Medulla oblongata (tissue), 1 donor: Measurements from ENCODE around the gene TPCN1.

Source experiments
- DNase-seq: peaks from one replicate; pipeline ENCODE4 v3.0.0-alpha.2; 2015; ENCODE audit errors: extremely low spot score

Gene TPCN1

DNA sequence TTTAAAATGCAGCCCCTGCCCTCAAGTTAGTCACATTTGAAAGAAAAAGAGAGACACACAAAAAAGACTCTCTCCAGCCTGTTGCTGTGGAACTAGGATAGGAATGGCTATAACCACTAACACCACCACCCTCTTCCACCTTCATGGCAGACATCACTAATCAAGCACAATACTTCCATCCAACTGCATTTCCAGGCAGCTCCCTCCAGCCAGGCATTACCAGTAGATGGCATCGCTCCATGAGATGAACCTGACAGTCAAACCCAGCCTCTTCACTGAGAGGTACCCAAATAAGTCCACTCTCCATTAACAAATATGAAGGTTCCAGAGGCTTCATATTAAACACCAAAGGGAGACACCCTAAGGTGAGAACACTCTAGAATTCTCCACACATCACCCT is 89.2 kb downstream of the TPCN1 start:
- DNase-seq: no peak

DNA sequence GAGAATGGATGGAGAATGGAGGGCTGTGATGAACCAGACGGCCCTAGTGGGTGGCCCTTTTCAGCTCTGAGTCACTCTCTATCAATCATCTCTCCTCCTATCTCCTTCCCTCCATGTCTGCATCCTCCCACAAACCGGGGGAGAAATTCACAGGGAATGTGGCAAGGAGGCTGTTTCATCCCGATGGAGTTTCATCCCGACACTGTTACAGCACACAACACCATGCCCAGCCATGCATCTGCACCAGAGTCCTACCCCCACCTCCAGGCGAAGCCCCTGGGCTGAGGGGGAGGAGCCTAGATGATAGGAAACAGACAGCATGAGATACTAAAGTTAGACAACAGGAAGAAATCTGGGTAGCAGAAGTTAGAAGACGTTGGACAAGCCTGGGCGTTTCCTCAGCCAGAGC is 92.9 kb downstream of the TPCN1 start:
- no peak for DNase-seq

DNA sequence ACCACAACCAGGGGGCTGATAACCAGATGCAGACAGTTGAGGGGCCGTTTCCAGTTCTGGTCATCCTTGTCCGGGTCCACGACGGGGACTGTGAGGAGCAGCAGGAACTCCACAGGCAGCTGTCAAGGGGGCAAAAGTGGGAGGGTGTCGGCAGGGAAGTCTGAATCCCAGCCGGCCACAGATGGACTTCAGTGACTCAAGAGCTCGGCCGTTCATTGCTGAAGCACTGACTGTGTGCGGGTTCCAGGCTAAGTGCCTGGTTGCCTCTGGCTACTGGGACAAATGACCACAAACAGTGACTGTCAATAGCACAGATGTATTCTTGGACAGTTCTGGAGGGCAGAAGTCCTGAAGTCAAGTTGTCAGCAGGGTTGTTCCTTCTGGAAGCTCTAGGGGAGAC is 94.1 kb downstream of the TPCN1 start:
- DNase-seq: peak; percentile 30

DNA sequence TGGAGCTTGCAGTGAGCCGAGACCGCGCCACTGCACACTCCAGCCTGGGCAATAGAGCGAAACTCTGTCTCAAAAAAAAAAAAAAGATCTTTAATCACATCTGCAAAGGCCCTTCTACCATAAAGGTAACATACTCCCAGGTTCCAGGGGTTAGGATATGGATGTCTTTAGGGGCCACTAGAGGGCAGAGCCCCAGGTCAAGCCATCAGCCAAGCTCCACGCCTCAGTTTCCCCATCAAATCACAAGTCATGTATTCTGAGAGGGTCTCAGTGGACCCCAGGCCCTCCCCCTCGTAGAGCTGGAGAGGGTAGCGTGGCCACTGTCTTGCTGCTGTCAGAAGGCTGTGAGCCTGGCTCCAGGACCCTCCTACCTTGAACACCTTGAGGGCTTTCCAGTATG is 94.9 kb downstream of the TPCN1 start:
- no peak for DNase-seq

DNA sequence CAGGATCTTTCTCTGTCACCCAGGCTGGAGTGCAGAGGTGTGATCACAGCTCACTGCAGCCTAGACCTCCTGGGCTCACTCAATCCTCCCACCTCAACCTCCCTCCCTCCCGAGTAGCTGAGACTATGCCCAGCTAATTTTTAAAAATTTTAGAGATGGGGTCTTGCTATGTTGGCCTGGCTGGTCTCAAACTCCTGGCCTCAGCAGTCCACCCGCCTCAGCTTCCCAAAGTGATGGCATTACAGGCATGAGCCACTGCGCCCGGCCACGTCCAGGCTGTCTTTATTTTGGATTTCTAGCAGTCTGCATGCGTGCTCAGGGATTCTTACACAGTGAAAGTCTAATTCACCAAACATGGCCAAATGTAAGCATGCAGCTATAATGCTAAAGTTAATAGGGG is 95.9 kb downstream of the TPCN1 start:
- DNase-seq: no peak

DNA sequence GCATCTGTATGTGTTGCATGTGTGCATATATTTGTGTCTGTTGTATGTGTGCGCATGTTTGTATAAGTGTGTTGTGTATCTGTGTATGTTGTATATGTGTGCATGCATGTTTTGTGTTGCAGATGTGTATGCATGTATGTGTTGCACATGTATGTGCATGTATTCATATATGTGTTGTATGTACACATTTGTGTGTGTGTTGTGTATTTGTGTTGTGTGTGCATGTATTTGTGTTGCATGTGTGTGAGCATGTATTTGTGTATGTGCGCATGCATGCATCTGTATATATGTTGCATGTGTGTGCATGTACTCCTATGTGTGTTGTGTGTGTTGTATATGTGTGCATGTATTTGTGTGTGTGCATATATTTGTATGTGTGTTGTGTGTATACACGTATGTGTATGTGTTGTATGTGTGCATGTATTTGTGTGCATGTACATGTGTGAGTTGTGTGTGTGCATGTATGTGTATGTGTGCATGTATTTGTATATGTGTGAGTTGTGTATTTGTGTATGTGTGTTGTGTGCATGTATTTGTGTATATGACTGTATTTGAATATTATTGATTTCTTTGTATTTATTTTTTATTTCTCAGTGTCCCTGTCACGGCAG is 96.9 kb downstream of the TPCN1 start:
- no peak for DNase-seq

DNA sequence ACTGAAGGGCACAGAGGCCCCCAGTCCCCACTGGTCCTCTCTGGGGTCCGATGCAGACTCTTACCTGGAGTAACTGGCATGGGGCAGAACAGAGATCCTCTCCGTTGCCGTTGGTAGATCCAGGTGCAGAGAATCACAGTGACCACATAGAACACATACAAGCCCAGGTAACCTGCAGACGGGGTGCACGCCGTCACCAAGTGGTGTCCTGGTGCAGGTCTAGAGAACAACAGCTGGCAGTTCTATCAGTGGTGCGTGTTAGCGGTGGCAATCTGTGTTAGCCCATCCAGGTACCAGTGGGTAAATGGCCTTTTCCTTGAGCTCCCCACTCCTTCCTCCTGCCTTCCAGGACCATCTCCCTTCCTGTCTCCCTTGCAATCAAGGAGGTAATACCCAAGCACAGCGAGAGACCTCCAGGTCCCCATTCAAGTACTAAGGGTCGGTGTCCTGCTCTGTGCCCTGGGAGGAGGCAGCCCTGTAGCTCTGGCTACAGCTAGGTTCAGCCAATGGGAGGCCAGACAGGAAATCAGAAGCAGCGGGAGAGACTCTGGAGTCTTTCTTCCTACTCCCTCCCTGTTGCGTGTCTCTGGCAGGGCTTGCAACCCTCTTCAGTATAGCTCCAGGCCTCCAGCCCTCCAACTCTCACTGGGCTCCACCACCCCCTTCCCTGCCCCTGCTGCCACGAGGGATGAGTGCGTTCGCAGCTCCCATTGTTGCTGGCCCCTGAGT is 97.8 kb downstream of the TPCN1 start:
- DNase-seq: no peak

DNA sequence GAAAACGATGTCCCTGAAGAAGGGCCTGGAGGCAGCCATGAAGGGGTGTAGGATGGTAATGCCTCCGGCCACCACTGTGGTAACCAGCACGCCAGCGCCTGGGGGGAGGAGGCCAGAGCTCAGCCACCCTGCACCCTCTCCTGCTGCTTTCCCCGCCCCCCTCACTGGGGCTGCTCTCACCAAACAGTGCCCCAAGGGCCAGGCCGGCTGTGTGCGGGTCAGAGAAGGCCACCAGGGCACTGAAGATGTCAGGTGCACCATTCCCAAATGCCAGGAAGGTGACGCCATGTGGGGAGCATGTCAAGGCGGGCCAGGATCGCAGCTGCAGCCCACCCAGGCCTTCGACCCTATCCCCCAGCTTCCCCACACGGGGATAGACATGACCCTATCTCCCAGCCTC is 99.1 kb downstream of the TPCN1 start:
- no peak for DNase-seq

DNA sequence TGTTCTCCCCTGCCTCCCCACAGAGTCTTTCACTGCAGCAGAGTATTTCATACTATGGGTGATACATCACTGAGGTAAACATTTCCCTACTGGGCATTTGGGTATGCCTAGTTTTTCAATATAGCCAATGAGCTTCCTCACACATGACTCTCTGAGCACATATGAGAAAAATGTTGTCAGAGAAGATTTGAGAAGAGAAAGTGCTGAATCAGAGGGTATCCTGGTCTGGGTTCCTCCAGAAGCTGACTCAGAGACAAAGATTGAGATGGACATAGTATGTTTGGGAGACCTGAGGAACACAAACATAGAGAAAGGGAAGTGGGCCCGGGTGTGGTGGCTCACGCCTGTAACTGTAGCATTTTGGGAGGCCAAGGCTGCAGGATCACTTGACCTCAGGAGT is 101.1 kb downstream of the TPCN1 start:
- DNase-seq: no peak

DNA sequence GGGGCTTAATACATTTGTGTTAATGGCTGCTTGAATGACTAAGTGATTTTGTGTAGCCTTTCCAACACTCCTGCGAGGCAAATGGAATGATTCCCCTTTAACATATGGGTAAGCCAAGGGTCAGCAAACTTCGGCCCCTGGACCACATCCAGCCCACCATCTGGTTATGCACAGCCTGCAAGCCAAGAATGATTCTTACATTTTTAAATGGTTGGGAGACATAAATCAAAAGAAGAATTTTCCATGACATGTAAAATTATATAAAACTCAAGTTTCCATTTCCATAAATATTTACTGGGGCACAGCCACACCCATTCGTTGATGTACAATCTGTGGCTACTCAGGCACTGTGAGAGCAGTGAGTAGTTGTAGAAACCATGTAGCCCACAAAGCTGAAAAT is 104.7 kb downstream of the TPCN1 start:
- DNase-seq: no peak

DNA sequence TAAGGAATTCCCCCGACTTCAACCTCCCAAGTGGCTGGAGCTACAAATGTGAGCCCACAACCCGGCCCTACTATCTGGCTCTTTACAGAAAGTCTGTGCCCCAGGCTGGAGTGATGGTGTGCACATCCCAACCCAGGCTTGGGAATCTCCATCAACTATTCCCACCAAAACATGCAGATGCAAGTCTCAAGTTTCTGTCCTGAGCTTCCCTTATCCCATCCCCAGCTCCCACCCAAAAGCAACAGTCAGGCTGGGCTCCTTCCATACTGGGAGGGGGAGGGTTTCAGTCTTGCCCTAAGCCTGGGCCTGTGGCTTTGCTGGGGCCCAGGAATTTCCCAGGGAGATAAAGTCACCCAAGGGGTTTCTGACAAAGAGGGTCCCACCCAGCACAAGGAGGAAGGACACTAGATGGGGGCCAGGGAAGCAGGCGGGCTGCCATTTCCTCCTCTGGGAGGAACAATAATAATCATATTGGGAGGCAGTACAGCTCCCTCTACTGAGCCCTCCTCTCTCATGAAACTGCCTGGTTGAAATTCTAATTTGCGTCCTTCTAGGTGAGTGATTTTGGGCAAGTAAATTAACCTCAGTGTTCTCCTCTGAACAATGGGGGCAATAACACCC is 105.6 kb downstream of the TPCN1 start:
- DNase-seq: no peak

DNA sequence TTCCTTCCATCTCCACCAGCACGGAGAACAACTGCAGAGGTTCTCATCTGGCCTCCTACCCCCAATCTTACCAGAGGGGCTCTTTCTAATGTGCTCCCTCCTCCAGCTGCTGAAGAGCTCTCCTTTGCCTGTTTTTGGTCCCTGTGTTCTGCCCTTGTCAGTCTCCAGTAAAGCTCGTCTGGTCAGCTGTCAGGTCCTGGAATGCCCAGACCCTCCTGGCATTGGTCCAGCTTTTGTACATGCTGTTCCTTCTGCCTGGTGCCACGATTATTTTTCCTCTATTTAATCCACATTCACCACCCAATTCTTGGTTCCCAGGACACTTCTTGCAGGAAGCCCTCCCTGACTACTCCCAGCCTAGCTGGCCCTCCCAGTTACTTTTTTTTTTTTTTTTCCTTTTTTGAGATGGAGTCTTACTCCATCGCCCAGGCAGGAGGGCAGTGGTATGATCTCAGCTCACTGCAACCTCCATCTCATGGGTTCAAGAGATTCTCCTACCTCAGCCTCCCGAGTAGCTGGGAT is 107.2 kb downstream of the TPCN1 start:
- no peak for DNase-seq

DNA sequence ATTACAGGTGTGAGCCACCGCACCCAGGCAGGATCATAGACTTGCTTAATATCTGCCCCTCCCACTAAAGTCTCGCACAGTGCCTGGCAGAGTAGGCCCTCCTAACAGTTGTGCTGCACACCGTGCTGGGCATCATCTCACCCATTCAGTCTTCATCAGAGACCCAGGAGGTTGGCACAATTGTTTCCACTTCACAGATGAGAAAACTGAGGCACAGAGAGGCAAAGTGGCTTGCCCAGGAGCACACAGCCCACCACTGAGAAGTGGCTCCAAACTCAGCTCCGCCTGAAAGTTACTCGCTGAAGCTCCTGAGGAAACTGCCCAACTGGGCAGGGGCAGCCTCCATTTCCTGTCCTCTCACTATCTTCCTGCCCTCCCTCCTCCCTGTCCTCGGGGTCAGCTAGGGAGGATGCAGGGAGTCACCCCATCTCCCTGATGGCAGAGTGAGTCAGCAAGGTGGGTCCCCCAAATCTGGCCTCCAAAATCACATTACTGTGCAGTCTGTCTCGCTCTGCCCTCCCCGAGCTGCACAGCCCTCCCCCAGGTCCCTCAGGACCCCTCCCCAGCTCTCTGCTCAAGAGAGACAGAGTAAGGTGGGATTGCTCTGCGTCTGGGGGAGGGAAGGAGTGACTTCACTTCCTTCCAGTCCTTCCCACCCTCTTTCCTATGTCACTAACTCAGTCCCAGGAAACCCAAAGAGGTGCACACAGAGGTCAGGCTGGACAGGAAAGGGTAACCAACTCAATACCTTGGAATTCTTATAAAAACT is 107.9 kb downstream of the TPCN1 start:
- no peak for DNase-seq

DNA sequence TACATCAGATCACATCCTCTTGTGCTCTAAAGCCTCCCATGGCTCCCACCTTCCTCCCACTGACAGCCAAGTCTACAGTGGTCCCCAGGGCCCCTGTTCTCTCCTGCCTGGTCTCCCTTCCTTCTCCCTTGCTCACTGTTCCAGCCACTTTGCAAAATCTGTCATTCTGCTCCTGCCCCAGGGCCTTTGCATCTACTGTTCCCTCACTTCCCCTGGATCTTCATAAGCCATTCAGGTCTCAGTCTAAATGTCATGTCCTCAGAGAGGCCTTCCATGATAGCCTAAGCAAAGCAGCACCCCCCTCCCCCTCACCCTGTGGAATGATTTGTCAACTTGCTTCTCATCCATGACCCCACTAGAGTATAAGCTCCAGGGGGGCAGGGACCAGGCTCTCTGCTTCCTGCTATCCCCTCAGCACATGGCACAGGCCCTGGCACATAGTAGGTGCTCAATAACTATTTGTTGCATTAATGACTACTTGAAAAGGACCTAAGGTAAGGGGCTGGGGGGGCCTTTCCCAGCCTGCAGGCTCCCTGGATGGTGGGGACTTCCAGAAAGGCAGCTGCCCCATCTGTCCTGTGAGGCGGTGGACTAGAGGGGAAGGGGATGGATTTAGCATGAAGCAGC is 108.6 kb downstream of the TPCN1 start:
- DNase-seq: no peak

DNA sequence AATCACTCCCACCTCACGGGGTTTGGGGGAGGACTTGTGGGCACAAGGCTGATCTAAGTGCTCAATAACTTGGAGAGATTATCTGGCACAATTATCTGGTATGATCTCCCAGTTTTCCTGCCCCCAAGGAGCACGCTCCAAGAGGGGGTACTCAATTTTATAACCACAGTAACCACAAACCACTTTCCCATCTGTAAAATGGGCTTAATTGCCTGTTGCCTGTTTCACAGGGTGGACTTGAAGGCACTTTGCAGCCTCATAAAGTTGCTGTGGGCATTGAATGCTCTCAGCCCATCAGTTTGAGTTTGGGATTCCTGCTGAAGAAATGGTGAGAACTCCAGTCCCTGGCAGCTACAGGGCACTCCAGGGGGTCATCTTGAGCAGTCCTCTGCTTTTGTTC is 109.2 kb downstream of the TPCN1 start:
- no peak for DNase-seq

DNA sequence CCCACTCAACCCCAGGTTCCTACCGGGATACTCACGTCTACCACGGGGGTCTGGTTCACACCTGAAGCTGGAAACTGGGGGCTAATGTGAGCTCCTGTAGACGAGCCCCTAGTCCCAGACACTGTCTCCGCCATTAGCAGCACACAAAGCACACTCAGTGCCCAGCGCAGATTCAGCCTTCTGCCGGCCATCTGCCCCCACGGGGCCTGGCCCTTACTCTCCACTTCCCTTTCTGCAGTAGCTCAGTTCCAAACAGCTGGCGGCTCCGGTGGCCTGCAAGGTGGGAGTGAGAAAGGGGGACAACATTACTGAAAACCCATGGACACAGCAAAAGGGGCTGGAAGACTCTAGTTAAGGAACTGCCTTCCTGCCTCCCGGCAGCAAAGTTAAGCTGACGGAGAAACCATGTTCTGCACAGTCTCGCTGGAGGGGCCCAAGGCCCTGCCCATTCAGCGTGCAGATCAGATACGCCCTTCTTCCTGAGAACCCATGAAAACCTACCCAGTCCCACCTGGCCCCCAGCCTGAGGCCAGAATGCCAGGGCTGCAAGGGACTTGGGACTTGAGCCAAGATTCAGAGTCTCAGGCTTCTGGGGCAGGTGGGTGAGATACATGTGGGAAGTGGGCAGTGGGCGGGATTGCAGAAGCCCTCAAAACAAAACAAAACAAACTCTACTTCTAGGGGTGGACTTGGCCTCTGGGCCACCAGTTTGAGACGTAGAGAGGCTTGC is 111.6 kb downstream of the TPCN1 start:
- DNase-seq: no peak

DNA sequence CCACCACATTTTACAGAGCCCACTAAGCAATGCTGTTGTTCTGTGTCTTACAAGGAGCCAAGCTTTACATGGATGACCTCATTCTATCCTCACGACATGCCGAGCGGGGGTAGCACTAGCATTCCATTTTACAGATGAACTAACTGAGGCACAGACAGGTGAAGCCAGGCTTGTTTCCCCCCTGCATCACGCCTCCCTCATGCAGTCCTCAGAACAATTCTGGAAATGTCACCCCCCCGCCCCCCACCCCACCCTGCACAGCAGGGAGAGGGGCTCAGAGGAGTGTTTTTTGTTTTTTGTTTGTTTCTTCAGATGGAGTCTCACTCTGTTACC is 112.1 kb downstream of the TPCN1 start:
- DNase-seq: no peak

DNA sequence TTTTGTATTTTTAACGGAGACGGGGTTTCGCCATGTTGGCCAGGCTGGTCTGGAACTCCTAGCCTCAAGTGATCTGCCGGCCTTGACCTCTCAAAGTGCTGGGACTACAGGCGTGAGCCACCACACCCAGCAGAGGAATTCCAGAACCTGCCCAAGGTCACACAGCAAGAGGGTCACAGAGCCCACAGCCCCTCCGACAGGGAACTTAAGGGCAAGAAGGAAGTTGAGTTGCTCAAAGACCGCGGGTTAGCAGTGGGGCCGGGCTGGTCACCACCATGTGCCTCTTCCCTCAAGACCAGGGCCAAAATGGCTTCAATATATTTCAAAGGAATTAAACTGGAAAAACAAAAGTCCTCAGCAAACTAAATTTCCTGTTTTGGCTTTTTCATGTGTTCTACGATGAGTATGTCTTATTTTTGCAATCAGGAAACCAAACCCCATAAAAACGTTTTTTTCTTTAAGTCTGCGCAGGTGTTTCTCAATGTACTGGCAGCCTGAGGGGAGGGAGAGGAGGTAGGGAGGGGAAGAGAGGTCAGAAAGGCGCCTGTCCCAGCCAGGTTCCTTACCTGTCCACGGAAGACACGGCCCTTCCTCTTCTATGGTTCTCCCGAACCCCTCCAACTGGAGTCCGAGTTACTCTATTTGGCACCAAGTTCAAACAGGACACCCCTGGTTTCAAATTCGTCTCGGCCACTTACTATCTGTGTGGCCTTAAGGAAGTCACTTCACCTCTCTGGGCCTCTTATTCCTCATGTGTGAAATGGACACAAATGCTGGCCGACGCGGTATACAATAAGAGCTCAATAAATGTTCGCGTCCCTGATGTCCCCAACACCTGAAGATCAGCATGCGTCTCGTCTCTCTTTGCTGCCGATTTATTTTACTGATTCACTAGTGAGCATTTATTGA is 112.9 kb downstream of the TPCN1 start:
- peak; percentile 38 for DNase-seq

DNA sequence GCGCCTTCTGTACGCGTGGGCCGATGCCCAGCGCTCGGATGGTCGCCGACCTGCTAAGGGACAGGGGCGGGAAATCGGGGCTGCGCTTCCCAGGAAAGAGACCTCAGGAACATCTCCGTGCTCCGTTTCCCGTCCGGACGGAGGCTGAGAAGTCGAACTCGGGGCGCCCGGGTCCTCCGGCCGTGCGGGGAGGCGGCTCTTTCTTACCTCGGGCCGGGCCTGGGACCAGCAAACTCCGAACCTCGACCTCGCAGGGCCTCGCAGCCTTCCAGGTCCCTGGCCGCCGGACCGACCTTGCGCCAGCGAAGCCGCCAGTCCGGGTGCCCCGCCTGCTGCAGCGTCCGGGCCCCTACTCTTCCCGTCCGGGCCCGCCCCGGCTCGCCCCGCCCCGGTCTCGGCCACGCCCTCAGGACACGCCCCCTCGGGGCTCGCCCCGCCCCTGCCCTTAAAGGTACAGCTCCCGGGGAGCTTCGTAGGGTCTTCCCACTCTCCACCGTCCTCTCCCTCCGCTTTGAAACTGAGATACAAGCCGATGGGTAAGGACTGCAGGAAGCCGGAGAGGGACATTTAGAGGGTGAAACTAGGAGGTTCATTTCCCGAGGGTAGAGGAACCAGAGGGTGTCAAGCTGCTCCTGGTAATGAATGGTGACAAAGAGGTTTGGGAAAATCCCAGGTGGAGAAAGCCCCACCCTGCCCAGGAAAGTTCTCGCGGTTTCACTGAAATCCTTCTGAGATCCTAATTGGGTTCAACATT is 113.7 kb downstream of the TPCN1 start, which contains the start of gene SLC8B1:
TSS of gene SLC8B1 (minus strand) at position 324 of the 754 bp plus-strand sequence. CDS start 2,231 bp downstream, outside the sequence.
- DNase-seq: peak; percentile 90
